Measurements from ENCODE around the gene DTHD1.

Gene DTHD1
- 6.9 to 28.6 (median 15.5) reads per million in 4 experiments for total RNA-seq

DNA sequence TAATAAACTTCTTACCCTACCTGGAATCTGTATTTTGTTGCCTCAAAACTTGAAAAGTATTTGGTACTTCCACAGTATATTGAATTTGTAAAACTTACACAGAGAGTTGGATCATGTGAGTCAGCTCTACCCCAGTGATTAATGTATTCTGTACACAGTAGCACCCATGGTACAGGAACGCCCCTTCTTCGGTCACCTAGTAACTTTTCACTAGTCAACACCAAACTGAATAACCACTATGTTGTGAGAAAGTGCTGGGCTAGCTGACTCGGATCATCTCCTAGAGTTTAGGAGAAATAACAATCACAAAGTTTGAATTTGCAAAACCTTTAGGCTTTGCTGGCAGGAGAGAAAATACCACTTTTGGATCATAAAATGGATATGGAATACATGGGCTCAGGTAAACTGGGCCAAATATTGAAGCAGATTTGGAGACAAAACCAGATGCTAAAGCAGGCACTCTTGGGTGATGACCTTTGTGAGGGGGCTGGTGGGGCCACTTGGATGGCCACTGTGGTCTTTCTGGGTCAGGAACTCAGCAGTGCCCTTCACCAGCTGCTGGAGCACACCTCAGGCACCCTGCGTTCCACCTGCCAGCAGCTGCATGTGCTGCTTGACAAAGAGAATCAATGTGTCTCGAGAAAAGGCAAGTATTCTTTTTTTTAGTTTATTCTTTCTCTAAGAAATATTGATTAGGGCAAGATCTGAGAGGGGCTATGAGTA is at the start of gene DTHD1:
DTHD1 (plus strand) TSS at position 233 of the 723 bp plus-strand sequence; CDS start at position 376, 143 bp downstream.
- no peak for DNase-seq

DNA sequence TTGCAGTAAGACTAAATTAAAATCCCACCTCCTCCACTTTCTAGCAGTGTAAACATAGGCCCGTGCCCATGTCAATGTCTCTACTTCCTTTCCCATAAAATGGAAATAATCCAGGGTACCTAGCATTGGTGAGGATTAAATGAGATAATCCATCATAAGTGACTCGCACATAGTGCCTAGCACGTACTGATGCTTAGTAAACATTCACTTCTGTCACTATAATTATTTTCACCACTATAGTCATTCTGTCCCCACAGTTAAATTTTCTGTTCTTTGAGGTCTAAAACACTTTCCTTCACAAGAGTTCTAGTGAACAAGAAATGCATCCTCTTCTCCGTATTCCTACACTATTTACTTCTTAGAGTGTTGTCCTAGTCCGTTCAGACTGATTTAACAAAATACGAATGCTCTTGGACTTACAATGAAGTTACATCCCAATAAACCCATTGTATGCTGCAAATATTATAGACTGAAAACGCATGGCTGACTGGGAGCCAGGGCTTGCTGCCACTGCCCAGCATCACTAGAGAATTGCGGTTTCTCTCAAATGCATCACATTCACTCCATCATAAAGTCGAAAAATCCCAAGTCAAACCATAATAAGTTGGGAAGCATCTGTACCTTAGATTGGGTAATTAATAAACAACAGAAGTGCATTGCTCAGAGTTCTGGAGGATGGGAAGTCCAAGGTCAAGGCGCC is 47.7 kb upstream of the DTHD1 start:
- DNase-seq: no peak

DNA sequence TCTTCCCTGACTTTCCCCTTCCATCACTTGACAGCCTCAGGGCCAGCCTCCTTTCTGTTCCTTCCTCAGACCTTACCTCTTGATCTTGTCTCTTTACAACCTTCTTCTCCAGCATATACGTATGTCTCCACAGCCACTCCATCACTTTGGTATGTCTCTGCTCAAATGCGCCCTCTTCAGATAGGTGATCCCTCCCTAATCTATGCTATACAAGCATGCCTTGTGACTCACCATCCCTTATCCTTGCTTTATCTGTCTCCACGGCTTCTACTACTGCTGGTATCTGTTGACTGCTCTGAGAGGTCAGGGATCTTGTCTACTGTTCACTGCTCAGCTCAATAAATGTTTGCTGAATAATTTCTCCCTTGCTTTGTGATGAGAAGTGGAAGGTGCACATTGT is 46.1 kb upstream of the DTHD1 start:
- DNase-seq: no peak

DNA sequence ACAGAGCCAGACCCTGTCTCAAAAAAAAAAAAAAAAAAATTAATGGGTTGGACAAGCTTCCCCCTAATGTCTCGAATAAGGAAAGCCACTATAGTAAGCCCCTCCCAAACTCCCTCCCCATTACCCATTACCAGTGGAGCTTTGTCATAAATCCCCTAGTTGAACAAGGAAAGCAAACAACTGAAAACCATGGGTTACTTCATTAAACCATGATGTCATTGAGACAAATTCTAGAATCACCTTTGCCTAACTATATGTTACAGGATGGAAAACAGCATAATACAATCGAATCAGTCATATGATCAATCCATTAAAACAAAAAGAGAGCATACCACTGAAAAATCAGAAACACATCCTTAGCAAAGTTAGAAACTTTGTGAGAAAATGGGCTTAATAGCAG is 45.3 kb upstream of the DTHD1 start:
- DNase-seq: no peak

DNA sequence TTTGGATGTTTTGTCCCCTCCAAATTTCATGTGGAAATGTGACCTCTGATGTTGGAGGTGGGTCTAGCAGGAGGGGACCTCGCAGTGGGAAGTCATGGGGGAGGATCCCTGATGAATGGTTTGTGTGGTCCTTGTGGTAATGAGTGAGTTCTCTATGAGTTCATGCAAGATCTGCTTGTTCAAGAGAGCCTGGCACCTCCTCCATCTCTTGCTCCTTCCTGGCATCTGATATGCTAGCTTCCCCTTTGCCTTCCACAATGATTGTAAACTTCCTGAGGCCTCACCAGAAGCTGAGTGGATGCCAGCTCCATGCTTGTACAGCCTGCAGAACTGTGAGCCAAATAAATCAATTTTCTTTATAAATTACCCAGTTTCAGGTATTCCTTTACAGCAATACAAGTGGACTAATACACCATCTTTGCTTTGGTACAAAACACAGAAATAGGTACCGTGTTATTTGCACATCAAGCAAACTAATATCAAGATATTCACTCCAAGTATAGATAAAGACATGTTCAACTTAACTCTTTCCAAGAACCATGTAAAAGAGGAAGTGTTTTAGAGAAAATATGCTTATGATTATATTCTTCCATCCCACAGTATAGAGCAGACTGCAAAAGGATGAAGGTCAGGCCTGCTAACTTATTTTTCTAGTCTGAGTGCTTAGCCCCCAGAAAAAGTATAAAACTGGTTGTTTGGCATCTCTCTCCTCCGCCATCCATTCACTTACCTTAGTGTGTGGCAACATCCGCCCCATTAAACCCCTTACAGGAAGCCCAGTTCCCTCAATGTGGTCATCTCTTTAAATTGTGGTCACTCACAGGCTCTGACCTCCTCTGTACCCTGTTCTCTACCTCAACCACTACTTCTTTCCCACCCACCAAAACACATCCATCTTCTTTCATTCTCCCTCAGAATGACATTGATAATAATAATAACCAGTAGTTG is 43.8 kb upstream of the DTHD1 start:
- DNase-seq: no peak

DNA sequence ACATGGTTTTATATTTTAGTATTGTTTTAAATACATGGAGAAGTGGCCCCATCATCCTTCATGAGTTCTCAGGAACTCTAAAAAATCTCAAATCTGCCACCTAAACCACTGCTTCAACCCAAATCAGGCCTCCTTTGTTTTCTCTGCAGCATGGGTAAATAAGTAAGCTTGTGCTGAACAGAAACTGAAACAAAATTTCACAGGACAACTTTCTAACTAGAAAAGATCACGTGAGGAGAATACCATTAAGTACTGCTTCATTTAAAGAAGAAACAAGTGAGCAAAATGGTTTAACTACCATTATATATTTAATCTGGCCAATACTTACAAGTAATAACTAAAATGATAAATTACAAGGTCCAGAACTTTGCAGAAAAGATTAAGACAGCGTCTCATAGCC is 39.6 kb upstream of the DTHD1 start:
- DNase-seq: no peak

DNA sequence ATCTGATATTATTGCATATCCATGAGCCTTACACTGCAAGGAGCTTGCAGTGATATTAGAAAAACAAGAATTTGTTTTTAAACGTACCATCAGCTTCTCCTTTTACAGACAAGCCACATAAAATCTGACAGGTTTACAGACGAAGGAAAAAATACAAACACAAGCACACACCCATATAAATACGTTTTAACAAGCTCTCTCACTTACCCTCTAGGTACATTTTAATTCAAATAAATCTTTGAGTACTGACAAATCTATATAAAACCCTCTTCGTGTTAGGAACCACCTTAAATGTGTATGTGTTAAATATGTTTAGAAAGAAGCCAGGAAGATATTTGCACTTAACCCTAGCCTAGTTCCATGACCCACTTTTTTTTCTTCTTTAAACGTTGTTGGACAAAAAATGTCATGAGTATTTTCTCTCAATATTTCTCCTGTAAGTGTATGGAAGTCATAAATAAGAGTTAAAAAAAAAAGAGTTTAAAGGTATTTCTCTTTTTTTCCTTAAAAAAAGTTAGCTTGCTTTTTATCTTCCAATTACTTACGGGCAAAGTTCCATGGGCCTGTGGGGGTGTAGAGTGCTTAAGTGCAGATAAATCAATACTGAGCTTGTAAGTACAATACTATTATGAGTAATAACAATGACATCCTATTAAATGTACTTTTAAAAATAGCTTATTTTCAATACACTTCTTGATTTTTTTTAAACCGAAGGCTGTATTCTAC is 38.6 kb upstream of the DTHD1 start:
- no peak for DNase-seq

DNA sequence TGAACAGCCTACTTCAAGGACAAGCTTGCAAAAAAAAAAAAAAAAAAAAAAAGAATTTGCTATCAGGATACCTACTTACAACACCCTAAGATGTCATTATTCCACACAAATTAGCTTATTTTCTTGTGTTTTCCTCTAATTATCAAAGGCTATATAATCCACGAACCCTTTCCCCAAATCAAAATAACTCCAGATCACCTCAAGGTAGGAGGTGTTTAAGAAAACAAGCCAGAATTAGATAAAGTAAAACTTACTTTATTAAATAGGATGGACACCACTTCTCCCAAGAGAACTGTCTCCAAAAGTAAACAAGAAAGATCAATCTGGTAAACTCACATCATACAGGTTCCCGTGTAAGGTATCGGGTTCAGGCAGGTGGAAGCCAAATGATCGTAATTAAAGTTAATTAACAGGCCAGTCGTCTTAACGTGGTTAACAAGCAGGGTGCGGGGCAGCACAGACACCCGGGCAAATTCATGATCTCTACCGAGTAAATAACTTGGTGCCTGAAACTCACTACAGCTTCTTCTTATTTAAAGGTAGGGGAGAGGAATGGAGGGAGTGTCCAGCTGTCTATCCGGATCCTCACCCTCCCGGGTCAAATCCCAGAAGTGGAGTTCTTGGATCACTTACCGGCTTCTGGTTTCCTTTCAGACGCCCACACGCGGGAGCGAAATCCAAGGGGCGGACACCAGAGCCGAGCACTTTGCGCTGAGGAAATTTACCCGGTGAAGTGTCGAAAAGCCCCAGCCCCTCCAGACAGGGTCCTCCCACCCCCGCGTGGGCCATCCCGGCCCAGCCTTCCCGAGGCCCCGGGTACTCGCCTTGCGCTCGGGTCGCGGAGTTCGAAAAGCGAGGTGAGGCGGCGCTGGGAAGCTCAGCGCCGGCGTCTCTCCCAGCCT is 37.8 kb upstream of the DTHD1 start:
- peak; percentile 44 for DNase-seq

DNA sequence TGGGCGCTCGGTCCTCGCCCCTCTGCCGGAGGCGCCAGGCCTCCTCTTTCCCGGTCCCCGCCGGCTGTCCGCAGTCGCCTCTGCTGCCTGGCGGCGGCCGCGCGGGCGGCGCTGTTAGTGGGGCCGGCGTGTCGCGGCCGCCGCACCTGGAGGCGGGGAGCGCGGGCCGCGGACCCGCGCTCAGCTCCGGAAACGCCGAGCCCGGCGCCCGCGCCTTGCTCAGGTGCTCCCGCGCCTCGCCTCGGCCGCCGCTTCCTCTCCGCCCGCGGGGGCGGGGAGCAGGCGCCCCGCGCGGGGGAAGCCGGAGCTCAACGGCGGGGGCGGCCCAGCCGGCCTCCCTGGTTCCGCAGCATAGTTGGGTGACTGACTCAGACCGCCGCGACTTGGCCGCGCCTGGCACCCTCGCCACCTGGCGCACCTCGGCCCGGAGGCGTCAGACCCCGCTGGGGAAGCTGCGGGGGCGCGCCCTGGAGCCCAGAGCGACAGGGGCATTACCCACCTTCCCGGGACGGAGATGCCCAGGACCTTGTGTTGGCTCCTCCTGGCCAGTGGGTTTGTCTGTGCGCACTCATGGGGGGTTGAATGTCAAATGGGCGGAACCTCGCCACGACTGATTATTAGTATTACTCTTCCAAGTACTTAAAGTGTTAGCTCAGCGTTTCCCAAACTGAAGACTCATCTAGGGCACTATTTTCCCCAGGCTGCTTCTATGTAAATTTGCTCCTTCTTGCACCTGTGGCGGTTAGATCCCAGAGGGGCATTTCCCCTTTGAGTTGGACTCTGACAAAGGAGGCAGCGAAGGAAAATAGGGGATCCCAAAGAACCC is 36.9 kb upstream of the DTHD1 start, which contains the start of gene ARAP2:
ARAP2 (minus strand) TSS at position 258 of the 826 bp plus-strand sequence. CDS start 15,028 bp downstream, outside the sequence.
- DNase-seq: peak; percentile 48

DNA sequence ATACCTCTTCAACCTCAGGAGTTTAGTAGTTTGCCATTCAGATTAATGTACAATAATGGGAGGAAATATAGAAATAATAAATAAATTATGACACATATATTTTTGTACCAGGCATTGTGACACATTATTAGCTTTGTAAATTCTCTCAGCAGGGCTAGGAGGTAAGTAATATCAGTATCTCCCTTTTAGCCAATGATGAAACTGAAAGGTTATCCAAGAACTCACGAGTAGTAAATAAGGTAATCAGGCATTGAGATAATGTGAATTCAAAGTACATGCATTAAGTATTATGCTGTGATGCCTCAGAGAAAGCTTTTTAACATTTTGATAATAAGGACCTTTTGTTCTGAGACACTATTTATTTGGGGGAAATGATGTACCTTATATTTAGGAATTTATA is 31.8 kb upstream of the DTHD1 start:
- DNase-seq: no peak

DNA sequence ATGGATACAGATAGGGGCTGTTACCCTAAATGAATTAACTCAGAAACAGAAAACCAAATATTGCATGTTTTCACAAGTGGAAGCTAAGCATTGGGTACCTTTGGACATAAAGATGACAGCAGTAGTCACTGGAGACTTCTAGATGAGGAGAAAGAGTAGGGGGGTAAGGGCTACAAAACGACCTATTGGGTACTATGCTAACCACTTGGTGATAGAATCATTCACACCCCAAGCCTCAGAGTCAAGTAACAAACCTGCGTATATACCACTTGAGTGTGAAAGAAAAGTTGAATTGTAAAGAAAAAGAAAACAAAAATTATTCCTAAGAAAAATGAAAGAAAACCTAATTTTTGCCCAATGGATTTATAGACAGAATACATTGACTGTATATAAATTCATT is 29.4 kb upstream of the DTHD1 start:
- DNase-seq: no peak

DNA sequence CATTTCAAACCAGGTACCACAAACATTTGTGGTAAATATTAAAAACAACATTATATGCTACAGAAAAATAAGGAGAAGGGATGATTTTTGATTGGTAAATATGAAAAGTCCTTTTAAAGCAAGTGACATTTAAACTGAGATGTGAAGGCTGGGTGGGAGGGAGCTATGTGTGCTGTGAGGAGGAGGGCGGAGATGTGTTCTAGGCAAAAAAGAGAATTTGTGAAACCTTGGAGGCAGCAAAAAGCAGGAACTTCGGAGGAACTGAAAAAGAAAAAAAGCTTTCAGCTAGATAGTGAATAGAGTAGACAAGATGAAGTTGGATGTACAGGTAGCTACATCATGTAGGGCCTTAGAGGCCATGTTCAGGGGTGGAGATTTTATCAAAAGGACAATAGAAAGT is 27.0 kb upstream of the DTHD1 start:
- no peak for DNase-seq

DNA sequence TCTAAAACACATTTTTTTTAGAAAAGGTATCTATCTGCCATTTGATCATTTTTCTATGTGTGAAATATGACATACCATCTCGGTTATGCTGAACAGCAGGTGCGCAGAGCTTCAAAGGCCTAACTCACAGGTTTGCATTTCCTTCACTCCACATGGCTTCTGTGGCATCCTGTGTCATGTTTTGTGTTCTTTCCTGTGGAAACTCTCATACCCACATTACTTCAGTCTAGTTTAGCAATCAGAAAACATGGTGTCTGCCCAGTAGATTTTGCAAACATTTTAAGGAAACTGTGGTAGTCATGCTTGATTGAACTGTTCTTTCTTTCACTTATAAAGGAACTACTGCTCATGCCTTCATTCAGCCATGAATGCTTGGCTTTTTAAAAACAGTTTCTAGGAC is 25.8 kb upstream of the DTHD1 start:
- DNase-seq: peak; percentile 22

DNA sequence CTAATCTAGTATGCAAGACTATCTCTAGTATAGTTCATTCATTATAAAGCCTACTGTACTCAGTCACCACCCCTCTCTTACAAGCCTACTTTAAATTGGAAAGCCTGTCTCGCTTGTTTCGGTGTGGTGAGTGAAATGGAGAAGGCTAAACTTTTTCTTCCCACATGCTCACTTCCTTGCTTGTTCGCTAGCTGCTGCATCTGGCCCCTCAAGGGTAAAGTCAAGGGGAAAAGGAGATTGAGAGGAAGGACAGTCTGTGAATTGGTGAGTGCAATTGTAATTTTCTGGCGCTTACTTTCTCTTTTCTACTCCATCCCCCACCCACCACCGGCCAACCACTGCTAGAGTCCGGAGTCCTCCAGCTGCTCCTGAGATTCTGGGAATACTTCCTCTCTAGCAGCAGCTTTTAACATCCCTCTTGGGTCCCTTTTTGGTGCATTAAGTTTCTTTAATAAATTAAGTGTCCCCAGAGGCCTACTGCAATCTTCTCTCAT is 25.0 kb upstream of the DTHD1 start:
- DNase-seq: no peak

DNA sequence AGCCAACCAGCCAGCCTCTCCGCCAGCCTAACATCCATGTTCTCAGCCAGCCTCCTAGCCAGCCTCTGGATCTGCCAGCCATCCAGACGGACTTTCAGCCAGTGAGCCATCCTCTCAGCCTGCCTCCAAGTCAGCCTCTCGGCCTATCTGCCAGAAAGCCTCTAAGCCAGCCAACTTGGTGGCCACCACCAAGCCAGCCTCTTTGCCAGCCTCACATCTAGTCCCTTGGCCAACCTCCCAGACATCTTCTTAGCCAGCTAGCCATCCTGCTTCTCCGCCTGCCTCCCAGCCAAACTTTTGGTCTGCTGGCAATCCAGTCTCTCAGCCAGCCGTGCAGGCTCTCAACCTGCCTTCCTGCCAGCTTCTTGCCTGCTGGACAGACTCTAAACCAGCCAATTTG is 20.7 kb upstream of the DTHD1 start:
- no peak for DNase-seq

DNA sequence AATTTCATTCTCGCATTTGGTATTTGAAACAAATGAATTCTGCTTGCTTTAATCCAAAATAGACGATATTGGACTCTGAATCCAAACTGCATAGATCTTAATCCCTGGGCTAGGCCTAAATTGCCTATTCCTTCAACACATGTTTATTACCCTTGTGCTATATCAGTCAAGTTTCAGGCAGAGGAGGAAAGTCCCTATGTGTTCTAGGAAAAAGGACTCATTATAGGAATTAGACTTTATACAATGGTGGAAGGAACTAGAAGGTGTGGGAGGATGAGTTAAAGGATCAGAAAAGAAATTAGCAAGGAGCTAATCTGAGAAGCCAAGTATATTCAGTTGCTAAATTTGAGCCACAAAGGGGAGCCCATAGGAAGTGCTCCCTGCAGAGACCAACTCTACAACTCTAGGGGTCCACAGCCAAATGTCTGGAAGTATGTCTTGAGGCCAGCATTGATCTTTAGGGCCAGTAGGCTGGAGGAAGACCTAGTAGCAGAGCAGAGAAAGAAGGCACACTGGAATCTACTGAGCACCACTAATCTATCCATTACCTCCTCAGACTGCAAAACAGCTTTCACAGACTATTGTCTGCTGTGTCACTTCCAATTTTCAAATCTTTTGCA is 17.1 kb upstream of the DTHD1 start:
- no peak for DNase-seq

DNA sequence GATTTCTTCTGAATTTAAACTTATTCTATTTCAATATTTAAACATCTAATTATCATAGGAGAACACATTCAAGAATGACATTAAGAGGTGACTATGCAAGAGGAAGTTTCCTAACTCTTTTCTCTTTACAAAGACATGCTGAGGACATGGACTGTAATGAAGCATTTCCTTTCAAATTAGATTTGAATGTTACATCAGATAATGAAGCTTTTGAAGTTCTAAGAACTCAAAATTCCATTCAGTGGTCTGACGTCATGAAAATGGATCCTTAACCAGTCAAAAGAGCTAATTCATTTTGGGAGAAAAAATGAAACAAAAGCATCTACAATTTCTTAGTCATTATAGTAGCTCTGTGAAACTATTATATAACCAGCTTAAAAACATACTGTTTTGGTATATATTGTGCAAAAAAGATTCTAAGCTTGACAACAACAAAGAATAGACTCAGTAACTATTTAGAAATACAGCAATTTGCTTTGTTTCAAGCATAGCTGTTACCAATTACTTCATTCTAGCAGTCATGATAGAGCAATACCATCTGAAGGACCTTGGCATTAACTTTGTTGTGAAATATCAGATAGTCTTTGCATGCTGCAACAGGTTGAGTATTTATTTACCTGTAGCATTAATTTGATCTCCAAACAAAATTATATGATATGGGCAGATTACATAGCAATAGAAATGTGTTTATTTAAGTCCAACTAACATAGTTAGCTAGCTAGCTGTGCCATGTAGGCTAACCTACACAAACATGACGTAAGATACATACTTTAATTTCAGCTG is 13.7 kb upstream of the DTHD1 start:
- no peak for DNase-seq

DNA sequence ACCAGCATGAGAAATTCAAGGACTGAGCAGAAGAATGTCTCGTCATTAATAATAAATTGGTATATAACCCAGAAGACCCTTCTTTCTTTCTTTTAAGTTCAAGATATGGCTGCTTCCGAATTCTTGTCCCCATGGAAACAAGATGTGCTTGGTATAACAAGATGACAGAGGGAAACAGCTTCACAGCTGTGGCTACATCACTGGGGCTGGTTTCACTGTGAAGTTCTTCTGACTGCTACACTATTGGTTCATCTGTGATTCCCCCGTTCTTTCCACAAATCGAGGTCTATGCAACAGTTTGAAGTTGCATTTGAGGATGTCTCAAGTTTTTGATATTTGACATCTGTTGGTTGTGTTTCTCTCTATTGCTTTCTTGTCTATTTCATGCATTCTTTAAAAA is 12.3 kb upstream of the DTHD1 start:
- peak; percentile 1 for DNase-seq

Data from effector CD8-positive, alpha-beta T cell (primary cell).